ENCODE data around the gene DDX25. TPM values are rescaled to one million over a fixed set of nuclear protein-coding genes. Genes with fewer than 3 reads are reported as not detected.

The DDX25 gene
- total and polyA plus RNA-seq, 9 of the 15 experiments (the other 6 are each of a cell fraction or from before 2014, with no cell fraction given) = not detected

GRCh38 chr11:125902927-125903710, 1.2 kb upstream of the DDX25 start, which contains the start of gene PUS3 (continued):
- TF ChIP-seq ZNF146 (CRISPR knock-in tag; IDR thresholded peaks at IDR 0.05; ENCODE audit: unreplicated experiment) = no peak
- no peak for TF ChIP-seq HNRNPK (IDR thresholded peaks at IDR 0.05; ENCODE audit: low read depth, low read length, poor library complexity, severe bottlenecking)
- no peak for TF ChIP-seq MAFK (IDR thresholded peaks at IDR 0.05; ENCODE audit: low read length)
- no peak for TF ChIP-seq RAD51 (IDR thresholded peaks at IDR 0.05; ENCODE audit: borderline replicate concordance, low read depth)
- no peak for TF ChIP-seq HMG20A (CRISPR knock-in tag; conservative IDR thresholded peaks at IDR 0.05)
- no peak for TF ChIP-seq ZBTB26 (CRISPR knock-in tag; IDR thresholded peaks at IDR 0.05)
- TF ChIP-seq ARID4B (CRISPR knock-in tag; IDR thresholded peaks at IDR 0.05) = no peak
- TF ChIP-seq, protein P1, sequence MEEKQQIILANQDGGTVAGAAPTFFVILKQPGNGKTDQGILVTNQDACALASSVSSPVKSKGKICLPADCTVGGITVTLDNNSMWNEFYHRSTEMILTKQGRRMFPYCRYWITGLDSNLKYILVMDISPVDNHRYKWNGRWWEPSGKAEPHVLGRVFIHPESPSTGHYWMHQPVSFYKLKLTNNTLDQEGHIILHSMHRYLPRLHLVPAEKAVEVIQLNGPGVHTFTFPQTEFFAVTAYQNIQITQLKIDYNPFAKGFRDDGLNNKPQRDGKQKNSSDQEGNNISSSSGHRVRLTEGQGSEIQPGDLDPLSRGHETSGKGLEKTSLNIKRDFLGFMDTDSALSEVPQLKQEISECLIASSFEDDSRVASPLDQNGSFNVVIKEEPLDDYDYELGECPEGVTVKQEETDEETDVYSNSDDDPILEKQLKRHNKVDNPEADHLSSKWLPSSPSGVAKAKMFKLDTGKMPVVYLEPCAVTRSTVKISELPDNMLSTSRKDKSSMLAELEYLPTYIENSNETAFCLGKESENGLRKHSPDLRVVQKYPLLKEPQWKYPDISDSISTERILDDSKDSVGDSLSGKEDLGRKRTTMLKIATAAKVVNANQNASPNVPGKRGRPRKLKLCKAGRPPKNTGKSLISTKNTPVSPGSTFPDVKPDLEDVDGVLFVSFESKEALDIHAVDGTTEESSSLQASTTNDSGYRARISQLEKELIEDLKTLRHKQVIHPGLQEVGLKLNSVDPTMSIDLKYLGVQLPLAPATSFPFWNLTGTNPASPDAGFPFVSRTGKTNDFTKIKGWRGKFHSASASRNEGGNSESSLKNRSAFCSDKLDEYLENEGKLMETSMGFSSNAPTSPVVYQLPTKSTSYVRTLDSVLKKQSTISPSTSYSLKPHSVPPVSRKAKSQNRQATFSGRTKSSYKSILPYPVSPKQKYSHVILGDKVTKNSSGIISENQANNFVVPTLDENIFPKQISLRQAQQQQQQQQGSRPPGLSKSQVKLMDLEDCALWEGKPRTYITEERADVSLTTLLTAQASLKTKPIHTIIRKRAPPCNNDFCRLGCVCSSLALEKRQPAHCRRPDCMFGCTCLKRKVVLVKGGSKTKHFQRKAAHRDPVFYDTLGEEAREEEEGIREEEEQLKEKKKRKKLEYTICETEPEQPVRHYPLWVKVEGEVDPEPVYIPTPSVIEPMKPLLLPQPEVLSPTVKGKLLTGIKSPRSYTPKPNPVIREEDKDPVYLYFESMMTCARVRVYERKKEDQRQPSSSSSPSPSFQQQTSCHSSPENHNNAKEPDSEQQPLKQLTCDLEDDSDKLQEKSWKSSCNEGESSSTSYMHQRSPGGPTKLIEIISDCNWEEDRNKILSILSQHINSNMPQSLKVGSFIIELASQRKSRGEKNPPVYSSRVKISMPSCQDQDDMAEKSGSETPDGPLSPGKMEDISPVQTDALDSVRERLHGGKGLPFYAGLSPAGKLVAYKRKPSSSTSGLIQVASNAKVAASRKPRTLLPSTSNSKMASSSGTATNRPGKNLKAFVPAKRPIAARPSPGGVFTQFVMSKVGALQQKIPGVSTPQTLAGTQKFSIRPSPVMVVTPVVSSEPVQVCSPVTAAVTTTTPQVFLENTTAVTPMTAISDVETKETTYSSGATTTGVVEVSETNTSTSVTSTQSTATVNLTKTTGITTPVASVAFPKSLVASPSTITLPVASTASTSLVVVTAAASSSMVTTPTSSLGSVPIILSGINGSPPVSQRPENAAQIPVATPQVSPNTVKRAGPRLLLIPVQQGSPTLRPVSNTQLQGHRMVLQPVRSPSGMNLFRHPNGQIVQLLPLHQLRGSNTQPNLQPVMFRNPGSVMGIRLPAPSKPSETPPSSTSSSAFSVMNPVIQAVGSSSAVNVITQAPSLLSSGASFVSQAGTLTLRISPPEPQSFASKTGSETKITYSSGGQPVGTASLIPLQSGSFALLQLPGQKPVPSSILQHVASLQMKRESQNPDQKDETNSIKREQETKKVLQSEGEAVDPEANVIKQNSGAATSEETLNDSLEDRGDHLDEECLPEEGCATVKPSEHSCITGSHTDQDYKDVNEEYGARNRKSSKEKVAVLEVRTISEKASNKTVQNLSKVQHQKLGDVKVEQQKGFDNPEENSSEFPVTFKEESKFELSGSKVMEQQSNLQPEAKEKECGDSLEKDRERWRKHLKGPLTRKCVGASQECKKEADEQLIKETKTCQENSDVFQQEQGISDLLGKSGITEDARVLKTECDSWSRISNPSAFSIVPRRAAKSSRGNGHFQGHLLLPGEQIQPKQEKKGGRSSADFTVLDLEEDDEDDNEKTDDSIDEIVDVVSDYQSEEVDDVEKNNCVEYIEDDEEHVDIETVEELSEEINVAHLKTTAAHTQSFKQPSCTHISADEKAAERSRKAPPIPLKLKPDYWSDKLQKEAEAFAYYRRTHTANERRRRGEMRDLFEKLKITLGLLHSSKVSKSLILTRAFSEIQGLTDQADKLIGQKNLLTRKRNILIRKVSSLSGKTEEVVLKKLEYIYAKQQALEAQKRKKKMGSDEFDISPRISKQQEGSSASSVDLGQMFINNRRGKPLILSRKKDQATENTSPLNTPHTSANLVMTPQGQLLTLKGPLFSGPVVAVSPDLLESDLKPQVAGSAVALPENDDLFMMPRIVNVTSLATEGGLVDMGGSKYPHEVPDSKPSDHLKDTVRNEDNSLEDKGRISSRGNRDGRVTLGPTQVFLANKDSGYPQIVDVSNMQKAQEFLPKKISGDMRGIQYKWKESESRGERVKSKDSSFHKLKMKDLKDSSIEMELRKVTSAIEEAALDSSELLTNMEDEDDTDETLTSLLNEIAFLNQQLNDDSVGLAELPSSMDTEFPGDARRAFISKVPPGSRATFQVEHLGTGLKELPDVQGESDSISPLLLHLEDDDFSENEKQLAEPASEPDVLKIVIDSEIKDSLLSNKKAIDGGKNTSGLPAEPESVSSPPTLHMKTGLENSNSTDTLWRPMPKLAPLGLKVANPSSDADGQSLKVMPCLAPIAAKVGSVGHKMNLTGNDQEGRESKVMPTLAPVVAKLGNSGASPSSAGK (IDR thresholded peaks at IDR 0.05) = no peak
- no peak for TF ChIP-seq DNMT1 (IDR thresholded peaks at IDR 0.05)

Measured in K562 (cell line).